Natural killer cell (primary cell): ENCODE results near the gene ZNF385D. TPM values are rescaled to one million over a fixed set of nuclear protein-coding genes. Genes with fewer than 3 reads are reported as not detected.

Experiments used
- ATAC-seq, 3 donors: fragments of 150-1000 bp in 2 of 3; fragments of 200-7000 bp in 1 of 3; cut with Tn5 transposase; 1 replicate in 1 of 3; 2 replicates in 2 of 3; pipeline ENCODE4 v1.10.0; 2021; ENCODE audit warnings: mild to moderate bottlenecking in 2 of 3, moderate library complexity in 2 of 3
- DNase-seq, 2 donors: peaks; one replicate each; pipeline versions ENCODE4 v3.0.0 to v3.0.0-alpha.2; 2013 to 2021; ENCODE audit warnings: mixed read lengths in 1 of 2
- H3K27ac ChIP-seq: one replicate; pipeline ENCODE4 v1.5.1; 2013; ENCODE audit warnings: mild to moderate bottlenecking, low read length
- H3K27me3 ChIP-seq: one replicate; pipeline ENCODE4 v1.6.1; 2013; ENCODE audit warnings: low read length; ENCODE audit not compliant: control insufficient read depth, insufficient read depth
- H3K36me3 ChIP-seq: one replicate; pipeline ENCODE4 v1.6.1; 2013; ENCODE audit warnings: low read length; ENCODE audit not compliant: control insufficient read depth, insufficient read depth
- H3K4me1 ChIP-seq: one replicate; pipeline ENCODE4 v1.6.1; 2013; ENCODE audit warnings: low read length; ENCODE audit not compliant: control insufficient read depth, insufficient read depth
- H3K4me3 ChIP-seq: one replicate; pipeline ENCODE4 v1.5.1; 2013; ENCODE audit warnings: low read length
- H3K9me3 ChIP-seq: one replicate; pipeline ENCODE4 v1.6.1; 2013; ENCODE audit warnings: low read length; ENCODE audit not compliant: control insufficient read depth, insufficient read depth
- H3K27ac Mint-ChIP-seq, 2 donors: one replicate each; pipeline ENCODE4 v1.8.0; 2022; ENCODE audit warnings: mild to moderate bottlenecking in 2 of 2, mixed read lengths in 2 of 2, moderate library complexity in 1 of 2
- H3K27me3 Mint-ChIP-seq, 2 donors: one replicate each; pipeline ENCODE4 v1.8.0; 2022; ENCODE audit warnings: low read depth in 2 of 2, mixed read lengths in 2 of 2
- H3K36me3 Mint-ChIP-seq: one replicate; pipeline ENCODE4 v1.8.0; 2022; ENCODE audit warnings: mixed read lengths
- H3K4me1 Mint-ChIP-seq, 2 donors: one replicate each; pipeline ENCODE4 v1.8.0; 2022; ENCODE audit warnings: mixed read lengths in 2 of 2
- H3K4me3 Mint-ChIP-seq: one replicate; pipeline ENCODE4 v1.8.0; 2022; ENCODE audit warnings: mild to moderate bottlenecking, moderate library complexity, mixed read lengths
- H3K9me3 Mint-ChIP-seq, 2 donors: one replicate each; pipeline ENCODE4 v1.8.0; 2022; ENCODE audit warnings: mixed read lengths in 2 of 2
- CTCF ChIP-seq: fragments of 200-600 bp; IDR thresholded peaks from one replicate; pipeline ENCODE4 v1.8.0; 2022; ENCODE audit warnings: antibody characterized with exemption
- WGBS: methylation state at CpG from one replicate; pipeline ENCODE4 v1.1.7; 2013; ENCODE audit warnings: missing lambda C conversion rate; ENCODE audit not compliant: insufficient coverage; 5-methylcytosine and 5-hydroxymethylcytosine counted together
- intact Hi-C: fragments of 100-400 bp; cut with micrococcal nuclease; formaldehyde crosslinking; loops from one replicate; pipeline ENCODE4 v1.14.2; 2022
- total RNA-seq, 4 donors: library from RNA; stranded (reverse); fragments of 120-200 nt in 1 of 4; gene quantifications; one replicate each; pipeline versions ENCODE4 v1.2.3 to v1.2.4, GENCODE V29; 2013 to 2022

The ZNF385D gene
- total RNA-seq, 3 donors from 2014 or later (not counting 1 experiment from before 2014, with no cell fraction given): 0.02 to 0.31 (median 0.25) TPM

- no peak overlapping the region for H3K4me3 Mint-ChIP-seq
- H3K27ac Mint-ChIP-seq: no peak overlapping the region
- Histone ChIP-seq H3K4me3 (no peak overlapping the region), H3K36me3 (no peaks in the 10 kb centered on the region), H3K27me3 (no peaks in the 10 kb centered on the region), H3K27ac (no peak overlapping the region), H3K4me1 (no peaks in the 10 kb centered on the region), H3K9me3 (no peaks in the 10 kb centered on the region)
- no CpG with 5 or more reads among the region's 1 CpG for WGBS
- DNase-seq (no peak), ATAC-seq (no peak)
- H3K36me3 Mint-ChIP-seq: no peaks in the 10 kb centered on the region
- TF ChIP-seq CTCF: no peak
- intact Hi-C loops: no loop called here
- H3K9me3 Mint-ChIP-seq: peaks cover 8 to 18% of the 10 kb centered on the region in 2 donors
- no peaks in the 10 kb centered on the region for H3K4me1 Mint-ChIP-seq
- no peaks in the 10 kb centered on the region for H3K27me3 Mint-ChIP-seq
Measured at GRCh38 chr3:21649519-21649918, 101.5 kb downstream of the ZNF385D start.

- no peaks in the 10 kb centered on the region for H3K27me3 ChIP-seq
- no peak overlapping the region for H3K4me3 ChIP-seq
- H3K36me3 ChIP-seq: no peaks in the 10 kb centered on the region
- Mint-ChIP-seq H3K4me1 (no peaks in the 10 kb centered on the region), H3K27ac (no peak overlapping the region), H3K4me3 (no peak overlapping the region), H3K27me3 (no peaks in the 10 kb centered on the region), H3K9me3 (peaks cover 10 to 19% of the 10 kb centered on the region in 2 donors), H3K36me3 (no peaks in the 10 kb centered on the region)
- intact Hi-C loops: no loop called here
- no peaks in the 10 kb centered on the region for H3K4me1 ChIP-seq
- no peak for ATAC-seq
- no peak for TF ChIP-seq CTCF
- DNase-seq: no peak
- 40% methylated on average over 2 of the region's 4 CpGs for WGBS
- H3K27ac ChIP-seq: no peak overlapping the region
- no peaks in the 10 kb centered on the region for H3K9me3 ChIP-seq
Measured at GRCh38 chr3:21647961-21648360, 103.0 kb downstream of the ZNF385D start.

- intact Hi-C loops: no loop called here
- H3K9me3 ChIP-seq: peaks cover 4% of the 10 kb centered on the region
- Mint-ChIP-seq H3K4me1 (no peaks in the 10 kb centered on the region), H3K9me3 (peaks cover 16 to 22% of the 10 kb centered on the region in 2 donors), H3K27me3 (no peaks in the 10 kb centered on the region), H3K27ac (no peak overlapping the region), H3K36me3 (no peaks in the 10 kb centered on the region), H3K4me3 (no peak overlapping the region)
- no peaks in the 10 kb centered on the region for H3K4me1 ChIP-seq
- 86% methylated on average over 2 of the region's 4 CpGs for WGBS
- no peak overlapping the region for H3K4me3 ChIP-seq
- no peaks in the 10 kb centered on the region for H3K27me3 ChIP-seq
- DNase-seq: no peak
- H3K36me3 ChIP-seq: no peaks in the 10 kb centered on the region
- TF ChIP-seq CTCF: no peak
- ATAC-seq: no peak
- no peak overlapping the region for H3K27ac ChIP-seq
Measured at GRCh38 chr3:21645121-21645897, 105.7 kb downstream of the ZNF385D start.

- peaks cover 13 to 22% of the 10 kb centered on the region in 2 donors for H3K9me3 Mint-ChIP-seq
- no peak overlapping the region for H3K27ac Mint-ChIP-seq
- Histone ChIP-seq H3K27me3 (no peaks in the 10 kb centered on the region), H3K9me3 (peaks cover 4% of the 10 kb centered on the region), H3K4me3 (no peak overlapping the region), H3K27ac (no peak overlapping the region), H3K36me3 (no peaks in the 10 kb centered on the region), H3K4me1 (no peaks in the 10 kb centered on the region)
- no peak overlapping the region for H3K4me3 Mint-ChIP-seq
- no peaks in the 10 kb centered on the region for H3K27me3 Mint-ChIP-seq
- DNase-seq (no peak), ATAC-seq (no peak)
- intact Hi-C loops: no loop called here
- no peaks in the 10 kb centered on the region for H3K36me3 Mint-ChIP-seq
- TF ChIP-seq CTCF: no peak
- 90% methylated on average over 2 of the region's 2 CpGs for WGBS
- H3K4me1 Mint-ChIP-seq: no peaks in the 10 kb centered on the region
Measured at GRCh38 chr3:21644268-21644667, 106.7 kb downstream of the ZNF385D start.
